ENCODE data around the gene RNU1-2.

The RNU1-2 gene

DNA sequence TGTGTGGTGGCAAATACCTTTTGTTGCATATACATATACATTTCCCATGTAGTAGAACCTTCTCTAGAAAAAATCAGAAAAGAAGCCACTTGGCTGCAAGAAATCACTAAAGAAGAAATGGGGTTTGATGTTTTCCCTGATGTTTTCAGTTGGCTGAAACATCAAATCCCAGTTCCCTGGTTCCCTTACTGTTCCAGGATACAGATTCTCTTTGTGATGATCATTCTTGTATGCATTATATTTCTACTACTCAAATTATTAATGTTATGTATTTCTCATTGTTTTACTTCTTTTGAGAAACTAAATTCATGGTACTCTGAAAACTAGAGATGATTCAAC, 7.6 kb downstream of the RNU1-2 start:
- H3K4me1 ChIP-seq (ENCODE audit: low read depth, poor library complexity, severe bottlenecking), result peaks cover 58% of the 10 kb centered on the region
- H4K20me1 ChIP-seq (ENCODE audit: insufficient read depth), result no peaks in the 10 kb centered on the region
- no peaks in the 10 kb centered on the region for H3K79me2 ChIP-seq (ENCODE audit: insufficient read depth, low read depth)
- no peaks in the 10 kb centered on the region for H3K36me3 ChIP-seq (ENCODE audit: insufficient read depth)
- H2AFZ ChIP-seq (ENCODE audit: low read depth), result peak overlapping the region; percentile 78
- peak overlapping the region; percentile 94 for H3K27ac ChIP-seq
- H3K27me3 ChIP-seq (ENCODE audit: insufficient read depth, low read depth), result no peaks in the 10 kb centered on the region
- no peak overlapping the region for H3K4me3 ChIP-seq (IDR thresholded peaks at IDR 0.05; ENCODE audit: insufficient read depth, low read depth, low read length)
- peak overlapping the region; percentile 97 for H3K4me2 ChIP-seq
- TF ChIP-seq CTCF (conservative IDR thresholded peaks at IDR 0.05; ENCODE audit: low read depth, low read length), result no peak
- H3K9ac ChIP-seq, result peak overlapping the region; percentile 91

DNA sequence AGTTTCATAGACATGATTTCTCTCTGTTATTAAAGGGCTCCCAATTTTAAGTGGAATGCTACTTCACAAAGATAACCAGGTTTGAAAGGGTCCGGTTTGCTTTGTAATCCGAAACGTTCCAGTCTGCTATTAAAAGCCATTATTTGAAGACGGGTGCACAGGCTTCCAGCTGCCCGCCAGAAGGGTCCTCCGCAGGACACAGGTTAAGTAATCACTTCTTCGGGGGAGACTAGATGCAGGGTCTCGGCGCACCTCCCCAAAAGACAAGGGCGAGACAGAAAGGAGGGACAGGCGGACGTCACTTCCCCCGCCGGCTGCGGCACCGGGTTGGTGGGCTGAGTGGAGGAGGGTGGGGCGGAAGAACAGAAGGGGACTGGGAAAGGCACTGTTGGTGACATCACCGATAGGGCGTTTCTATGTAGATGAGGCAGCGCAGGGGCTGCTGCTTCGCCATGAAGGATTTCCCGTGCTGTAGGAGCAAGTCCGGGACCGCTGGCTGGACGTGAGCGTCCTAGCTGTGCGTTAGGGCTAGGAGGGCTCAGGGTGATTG, 8.9 kb downstream of the RNU1-2 start:
- H3K79me2 ChIP-seq (ENCODE audit: insufficient read depth, low read depth), result no peaks in the 10 kb centered on the region
- TF ChIP-seq CTCF (conservative IDR thresholded peaks at IDR 0.05; ENCODE audit: low read depth, low read length), result no peak
- no peaks in the 10 kb centered on the region for H3K27me3 ChIP-seq (ENCODE audit: insufficient read depth, low read depth)
- no peaks in the 10 kb centered on the region for H3K36me3 ChIP-seq (ENCODE audit: insufficient read depth)
- H2AFZ ChIP-seq (ENCODE audit: low read depth), result peak overlapping the region; percentile 78
- peak overlapping the region; percentile 91 for H3K9ac ChIP-seq
- peak overlapping the region; percentile 97 for H3K4me2 ChIP-seq
- no peaks in the 10 kb centered on the region for H4K20me1 ChIP-seq (ENCODE audit: insufficient read depth)
- H3K27ac ChIP-seq, result peak overlapping the region; percentile 94
- peak overlapping the region; percentile 63 for H3K4me3 ChIP-seq (IDR thresholded peaks at IDR 0.05; ENCODE audit: insufficient read depth, low read depth, low read length)
- peaks cover 49% of the 10 kb centered on the region for H3K4me1 ChIP-seq (ENCODE audit: low read depth, poor library complexity, severe bottlenecking)

- peak overlapping the region; percentile 94 for H3K27ac ChIP-seq
- no peaks in the 10 kb centered on the region for H4K20me1 ChIP-seq (ENCODE audit: insufficient read depth)
- no peak overlapping the region for H3K4me3 ChIP-seq (IDR thresholded peaks at IDR 0.05; ENCODE audit: insufficient read depth, low read depth, low read length)
- H3K36me3 ChIP-seq (ENCODE audit: insufficient read depth), result no peaks in the 10 kb centered on the region
- TF ChIP-seq CTCF (conservative IDR thresholded peaks at IDR 0.05; ENCODE audit: low read depth, low read length), result no peak
- peak overlapping the region; percentile 78; the same call in 1 of the 2 replicates for H2AFZ ChIP-seq (ENCODE audit: low read depth)
- no peaks in the 10 kb centered on the region for H3K79me2 ChIP-seq (ENCODE audit: insufficient read depth, low read depth)
- peak overlapping the region; percentile 97 for H3K4me2 ChIP-seq
- peak overlapping the region; percentile 91 for H3K9ac ChIP-seq
- peaks cover 4% of the 10 kb centered on the region; the same call in 1 of the 2 replicates for H3K27me3 ChIP-seq (ENCODE audit: insufficient read depth, low read depth)
- peaks cover 55% of the 10 kb centered on the region for H3K4me1 ChIP-seq (ENCODE audit: low read depth, poor library complexity, severe bottlenecking)
These were observed 9.5 kb downstream of the RNU1-2 start for GRCh38 chr1:16905110-16905867.

- peak overlapping the region; percentile 91; the same call in 1 of the 2 replicates for H3K9ac ChIP-seq
- peak overlapping the region; percentile 43 for H3K4me2 ChIP-seq
These were observed 10.3 kb downstream of the RNU1-2 start for GRCh38 chr1:16905868-16906702.

More at GRCh38 chr1:16905868-16906702, 10.3 kb downstream of the RNU1-2 start:
- Histone ChIP-seq H3K27ac (peak overlapping the region; percentile 94), H3K4me3 (IDR thresholded peaks at IDR 0.05; ENCODE audit: insufficient read depth, low read depth, low read length) (no peak overlapping the region), H3K36me3 (ENCODE audit: insufficient read depth) (no peaks in the 10 kb centered on the region), H4K20me1 (ENCODE audit: insufficient read depth) (no peaks in the 10 kb centered on the region), H3K27me3 (ENCODE audit: insufficient read depth, low read depth) (peaks cover 6% of the 10 kb centered on the region; the same call in 1 of the 2 replicates), H3K79me2 (ENCODE audit: insufficient read depth, low read depth) (no peaks in the 10 kb centered on the region), H3K4me1 (ENCODE audit: low read depth, poor library complexity, severe bottlenecking) (peaks cover 53% of the 10 kb centered on the region), H2AFZ (ENCODE audit: low read depth) (no peak overlapping the region)
- no peak for TF ChIP-seq CTCF (conservative IDR thresholded peaks at IDR 0.05; ENCODE audit: low read depth, low read length)

All from KMS-11 (cell line).